GM21360 (cell line): Measurements from ENCODE around the gene PACC1.

ENCODE experiments used
- ATAC-seq: cut with Tn5 transposase; IDR thresholded peaks from one replicate; pipeline ENCODE4 v1.9.1; 2021; ENCODE audit warnings: mild to moderate bottlenecking, moderate library complexity; ENCODE audit not compliant: unreplicated experiment

The PACC1 gene

DNA sequence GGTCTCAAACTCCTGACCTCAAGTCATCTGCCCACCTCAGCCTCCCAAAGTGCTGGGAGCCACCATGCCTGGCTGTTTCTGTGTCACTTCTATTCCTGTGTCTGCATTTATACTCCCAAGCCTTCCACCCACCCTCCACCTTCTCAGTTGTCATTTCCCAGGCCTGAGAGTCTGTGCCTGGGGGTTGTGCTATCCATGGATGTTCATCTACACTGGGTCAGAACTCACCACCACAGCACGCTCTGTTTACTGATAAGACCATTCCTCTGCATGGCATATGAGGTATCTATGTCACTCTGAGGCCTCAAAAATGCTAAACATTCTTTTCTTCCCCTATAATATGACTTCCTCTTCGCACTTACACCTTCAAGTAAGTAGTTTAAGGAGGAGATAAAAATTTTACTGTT lies 24.1 kb upstream of the PACC1 start:
- ATAC-seq, result no peak

GRCh38 chr1:212437179-212437798 lies 22.6 kb upstream of the PACC1 start:
- ATAC-seq, result no peak

DNA sequence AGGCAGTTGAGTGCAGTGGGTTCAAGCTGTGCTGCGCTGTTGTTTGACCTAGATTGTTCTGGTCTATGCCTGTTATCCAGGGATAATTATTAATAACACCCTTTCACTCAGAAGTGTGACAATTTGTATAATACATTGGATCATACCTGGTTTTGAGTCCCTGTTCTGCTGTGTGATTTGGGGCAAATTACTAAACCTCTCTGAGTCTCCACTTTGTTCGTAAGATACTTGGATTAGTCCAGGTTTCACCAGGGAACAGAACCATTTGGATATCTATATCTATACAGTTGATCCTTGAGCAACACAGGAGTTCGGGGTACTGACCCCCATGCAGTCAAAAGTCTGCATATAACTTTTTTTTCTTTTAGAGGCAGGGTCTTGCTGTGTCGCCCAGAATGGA lies 20.3 kb upstream of the PACC1 start:
- ATAC-seq, result no peak

DNA sequence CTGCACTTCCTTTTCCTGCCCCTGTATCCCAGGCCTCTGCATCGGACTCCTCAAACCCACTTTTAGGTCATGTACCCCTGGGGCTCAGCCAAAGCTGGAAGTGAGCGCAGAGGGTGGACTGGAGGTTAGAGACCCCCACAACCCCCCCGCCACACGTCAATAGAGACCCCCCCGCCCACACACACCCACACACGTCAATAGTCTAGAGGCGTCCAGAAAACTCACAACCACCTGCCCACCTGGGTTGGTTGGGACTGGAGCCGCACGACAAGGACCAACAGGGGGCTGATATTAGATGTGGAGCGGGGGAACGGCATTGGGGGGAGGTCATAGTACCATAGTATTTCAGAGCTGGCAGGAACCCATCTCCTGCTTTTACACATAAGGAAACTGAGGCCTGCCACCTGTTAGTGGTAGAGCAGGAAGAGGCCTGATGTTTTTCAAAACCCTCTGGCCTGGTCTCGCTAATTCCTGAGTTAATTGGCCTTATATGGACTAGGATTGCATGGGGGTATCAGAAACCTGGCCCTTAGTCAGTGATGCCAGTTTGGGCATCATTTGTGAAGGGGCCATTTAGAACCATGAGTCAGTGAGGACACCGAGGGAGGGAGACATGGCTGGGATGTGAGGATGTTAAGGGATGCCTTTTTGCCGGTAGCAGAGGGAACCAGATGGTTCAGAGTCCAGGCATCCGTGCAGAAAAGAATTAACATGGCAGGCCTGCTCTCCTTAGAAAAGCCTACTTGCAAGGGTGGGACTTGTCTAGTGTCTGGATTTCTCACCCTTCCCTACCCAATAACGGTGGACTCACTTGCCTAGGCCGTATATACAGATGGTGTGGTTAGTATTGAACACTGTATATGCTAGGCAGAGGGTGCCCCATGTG lies 19.1 kb upstream of the PACC1 start:
- ATAC-seq, result no peak

GRCh38 chr1:212432661-212433576 lies 18.2 kb upstream of the PACC1 start, which contains the start of gene NENF:
TSS of gene NENF (plus strand) at chr1:212432920. CDS start at chr1:212432944, 24 bp downstream.
- peak; percentile 97 for ATAC-seq

DNA sequence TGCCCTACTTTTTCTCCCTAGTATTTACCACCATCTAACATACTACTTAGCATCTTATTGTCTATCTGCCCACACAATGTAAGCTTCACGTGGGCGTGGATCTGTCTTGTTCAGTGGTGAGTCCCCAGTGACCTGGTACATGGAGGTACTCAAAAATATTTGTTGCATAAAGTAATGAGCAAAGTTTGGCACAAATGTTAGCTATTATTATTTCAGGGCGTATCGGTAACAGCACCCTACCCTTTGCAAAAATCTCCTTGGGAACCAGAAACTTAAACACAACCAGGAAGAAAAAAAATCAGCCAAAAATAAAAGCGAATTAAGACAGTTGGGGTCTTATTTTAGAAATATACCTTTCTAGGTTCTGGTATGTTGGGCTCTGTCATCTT lies 17.6 kb upstream of the PACC1 start:
- ATAC-seq, result no peak

GRCh38 chr1:212431644-212432043 lies 17.0 kb upstream of the PACC1 start:
- no peak for ATAC-seq

DNA sequence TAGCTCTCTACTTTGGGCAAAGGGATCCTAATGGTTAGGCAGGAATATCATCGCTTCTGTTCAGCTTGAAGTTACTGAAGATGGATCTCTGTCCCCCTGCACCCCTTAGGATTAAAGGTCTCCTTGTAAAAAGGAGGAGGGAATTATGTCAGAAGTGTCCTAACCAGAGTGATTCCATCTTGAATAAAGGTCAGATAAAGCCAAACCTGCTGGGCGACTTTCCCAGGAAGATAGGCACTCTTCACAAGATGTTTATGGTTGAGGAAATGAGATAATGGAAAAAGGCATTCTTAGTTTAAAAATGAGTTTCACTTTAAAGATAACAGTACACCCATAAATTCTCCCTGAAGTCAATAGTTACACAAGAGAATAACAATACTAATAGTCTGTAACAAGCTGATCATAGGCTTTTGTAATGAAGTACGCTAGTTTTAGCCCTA lies 16.3 kb upstream of the PACC1 start:
- ATAC-seq, result no peak

GRCh38 chr1:212430416-212430815 lies 15.7 kb upstream of the PACC1 start:
- no peak for ATAC-seq

- no peak for ATAC-seq
Observed at GRCh38 chr1:212428496-212428895, 13.8 kb upstream of the PACC1 start.

DNA sequence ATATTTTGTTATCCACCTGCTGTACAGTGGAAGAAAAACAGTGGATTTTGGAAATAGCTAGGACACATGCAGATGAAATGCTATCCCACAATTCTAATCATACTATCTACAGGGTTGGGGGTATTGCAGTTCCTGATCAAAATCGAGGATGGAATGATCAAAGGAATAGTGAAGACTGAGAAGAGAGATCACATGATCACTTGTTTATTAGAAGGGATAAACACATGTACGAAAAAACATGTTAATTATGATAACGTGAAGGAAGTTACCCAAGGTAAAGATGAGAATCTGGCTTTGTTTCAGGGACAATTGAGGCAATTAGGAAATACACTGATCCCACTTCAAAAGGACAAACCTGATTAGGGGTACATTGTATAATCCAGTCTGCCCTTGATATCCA lies 9.2 kb upstream of the PACC1 start:
- no peak for ATAC-seq

DNA sequence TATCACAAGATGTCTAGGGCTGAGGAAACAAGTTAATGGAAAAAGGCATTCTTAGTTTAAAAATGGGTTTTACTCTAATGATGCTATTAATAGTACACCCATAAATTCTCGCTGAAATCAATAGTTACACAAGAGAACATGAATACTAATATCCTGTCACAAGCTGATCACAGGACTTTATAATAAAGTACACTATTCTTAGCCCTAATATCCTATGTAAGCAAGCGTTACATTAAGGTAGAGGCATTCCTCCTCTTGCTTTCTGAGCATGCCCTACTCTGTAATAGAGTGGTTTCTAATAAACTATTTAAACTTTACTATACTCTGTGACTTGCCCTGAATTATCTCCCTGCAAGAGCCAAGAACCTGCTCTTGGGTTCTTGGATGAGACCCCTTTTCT lies 6.5 kb upstream of the PACC1 start:
- no peak for ATAC-seq

GRCh38 chr1:212415107-212415841 lies 588 bp upstream of the PACC1 start:
- peak; percentile 0 for ATAC-seq

DNA sequence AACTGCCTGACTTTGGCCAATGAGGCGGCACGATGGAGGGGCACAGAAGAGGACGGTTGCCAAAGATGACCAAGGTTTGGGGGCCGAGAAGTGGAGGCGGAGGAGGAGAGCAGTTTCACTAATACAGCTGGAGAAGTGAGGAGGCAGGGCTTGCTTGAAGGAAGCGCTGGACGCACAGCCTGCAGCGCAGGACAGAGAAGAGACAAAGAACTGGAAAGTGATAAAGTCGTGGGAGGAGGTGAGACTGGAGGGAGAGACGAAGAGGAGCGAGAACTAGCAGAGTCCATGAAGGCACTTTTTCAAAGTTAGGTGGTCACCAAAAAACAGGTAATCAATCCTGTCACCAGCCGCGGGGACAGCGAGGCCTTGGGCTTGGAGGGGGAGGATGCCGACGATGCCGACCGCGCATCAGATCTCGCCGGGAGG lies 771 bp downstream of the PACC1 start:
- ATAC-seq, result peak; percentile 10

DNA sequence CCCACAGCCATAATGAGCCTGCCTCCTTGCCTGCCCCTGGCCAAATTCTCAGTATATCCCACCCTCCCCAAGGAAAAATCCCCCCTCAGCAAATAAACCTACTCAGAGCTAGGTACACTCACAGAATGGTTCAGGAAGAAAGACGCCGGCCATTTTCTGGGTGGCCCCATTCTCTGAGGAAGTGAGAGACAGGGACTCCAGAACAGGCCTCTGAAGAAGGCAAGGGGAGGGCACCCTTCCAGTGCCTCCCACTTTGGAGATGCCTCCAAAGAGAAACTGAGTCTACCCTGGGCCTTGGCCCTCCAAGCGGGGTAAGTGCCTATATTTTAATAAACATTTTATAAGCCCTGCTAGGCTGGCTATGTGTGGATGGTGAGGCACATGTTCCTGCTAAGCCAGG lies 2.3 kb downstream of the PACC1 start:
- ATAC-seq, result no peak

DNA sequence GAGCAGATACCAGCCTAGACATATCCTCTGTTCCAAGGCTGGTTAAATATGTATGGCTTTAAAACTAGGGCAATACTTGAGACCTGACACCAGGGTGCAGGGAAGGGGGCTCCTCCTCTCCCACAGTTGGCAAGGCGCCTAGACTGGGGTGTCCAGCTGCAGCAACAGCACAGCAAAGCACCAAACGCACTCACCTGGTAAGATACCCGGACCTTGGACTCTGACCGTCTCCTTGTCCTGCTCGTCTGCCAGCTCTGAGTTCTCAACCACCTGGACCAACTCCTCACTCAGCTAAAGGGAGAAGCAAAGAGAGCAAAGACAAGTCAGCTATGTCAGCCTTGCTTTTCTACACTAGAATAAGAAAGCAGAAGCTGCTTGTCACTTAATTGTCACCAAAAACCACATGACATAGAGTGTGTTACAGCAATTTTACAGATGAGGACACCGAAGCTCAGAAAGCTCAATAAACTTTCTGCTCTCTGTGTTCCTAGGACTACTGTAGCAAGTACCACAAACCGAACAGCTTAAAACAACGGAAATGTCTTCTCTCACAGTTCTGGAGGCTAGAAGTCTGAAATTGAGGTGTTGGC lies 4.4 kb downstream of the PACC1 start:
- ATAC-seq, result no peak

GRCh38 chr1:212402666-212403321 lies 11.9 kb downstream of the PACC1 start:
- ATAC-seq, result no peak

DNA sequence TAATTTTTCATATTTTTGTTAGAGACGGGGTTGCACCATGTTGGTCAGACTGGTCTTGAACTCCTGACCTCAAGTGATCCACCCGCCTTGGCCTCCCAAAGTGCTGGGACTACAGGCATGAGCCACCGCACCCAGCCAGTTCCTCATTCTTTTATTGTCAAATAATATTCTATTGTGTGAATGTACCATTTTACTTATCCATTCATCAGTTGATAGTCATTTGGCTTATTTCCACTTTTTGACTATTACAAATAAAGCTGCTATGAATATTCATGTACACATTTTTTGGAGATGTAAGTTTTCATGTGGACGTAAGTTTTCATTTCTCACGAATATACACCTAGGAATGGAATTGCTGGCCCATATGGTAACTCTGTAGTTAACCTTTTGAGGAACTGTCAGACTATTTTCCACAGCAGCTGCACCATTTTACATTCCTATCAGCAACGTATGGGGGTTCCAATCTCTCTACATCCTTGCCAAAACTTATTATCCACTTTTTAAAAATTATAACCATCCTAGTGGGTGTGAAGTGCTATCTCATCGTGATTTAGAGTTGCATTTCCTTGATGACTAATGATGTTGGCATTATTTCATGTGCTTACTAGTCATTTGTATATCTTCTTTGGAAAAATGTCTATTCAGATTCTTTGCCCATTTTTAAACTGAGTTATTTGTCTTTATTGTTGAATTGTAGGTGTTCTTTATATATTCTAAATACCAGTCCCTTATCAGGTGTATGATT lies 12.7 kb downstream of the PACC1 start:
- ATAC-seq, result no peak

DNA sequence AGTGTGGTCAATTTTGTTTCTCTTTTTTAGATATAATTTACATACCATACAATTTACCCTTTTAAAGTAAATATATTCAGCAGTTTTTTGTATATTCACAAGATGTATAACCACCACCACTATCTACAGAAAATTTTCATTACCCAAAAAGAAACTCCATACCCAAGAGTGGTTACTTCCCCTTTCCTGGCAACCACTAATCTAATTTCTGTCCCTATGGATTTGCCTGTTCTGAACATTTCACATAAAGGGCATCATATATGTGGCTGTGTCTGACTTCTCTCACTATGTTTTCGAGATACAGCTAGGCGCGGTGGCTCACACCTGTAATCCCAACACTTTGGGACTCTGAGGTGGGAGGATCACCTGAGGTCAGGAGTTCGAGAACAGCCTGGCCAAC lies 13.6 kb downstream of the PACC1 start:
- no peak for ATAC-seq
